Stimulated activated CD8-positive, alpha-beta memory T cell treated with anti-CD3 and anti-CD28 coated beads, Interleukin-12 subunit alpha, Interleukin-12 subunit beta, amount 100 ng/mL, for 4 hours (primary cell): ENCODE measurements around the gene MIF.
"Not testable (repeated sequence)": the region's sequence is repeated elsewhere in the genome, so short reads cannot be mapped to it uniquely, and the experiment has no call there.

Source experiments
- DNase-seq: peaks from one replicate; pipeline ENCODE4 v3.0.0-alpha.2; 2020; ENCODE audit warnings: low read depth

Gene MIF

DNA sequence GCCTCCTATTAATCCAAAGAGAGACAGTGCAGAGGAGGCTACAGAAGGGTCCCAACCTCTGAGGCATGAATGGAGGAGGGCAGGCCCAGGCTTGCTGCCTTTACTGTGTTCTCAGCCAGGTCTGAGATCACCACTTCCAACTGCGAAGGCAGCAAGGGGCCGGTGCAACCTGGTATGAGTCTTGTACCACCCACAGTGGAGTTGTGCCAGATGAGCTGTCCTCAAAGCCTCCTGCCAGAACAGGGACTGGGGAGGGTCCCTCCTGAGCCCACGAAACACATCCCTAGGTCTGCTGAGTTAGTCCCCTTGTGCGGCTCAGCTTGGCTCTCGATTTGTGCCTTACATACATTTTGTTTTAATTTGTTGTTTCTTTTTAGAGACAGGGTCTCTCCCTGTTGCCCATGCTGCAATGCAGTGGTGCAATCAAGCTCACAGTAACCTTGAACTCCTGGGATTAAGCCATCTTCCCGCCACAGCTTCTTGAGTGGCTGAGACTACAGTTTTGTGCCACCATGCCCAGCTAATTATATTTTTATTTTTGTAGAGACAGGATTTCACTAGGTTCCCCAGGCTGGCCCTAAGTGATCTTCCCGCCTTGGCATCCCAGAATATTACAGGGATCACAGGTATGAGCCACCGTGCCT, 9.3 kb downstream of the MIF start:
- DNase-seq = no peak

GRCh38 chr22:23904573-23905254, 10.5 kb downstream of the MIF start:
- no peak for DNase-seq

DNA sequence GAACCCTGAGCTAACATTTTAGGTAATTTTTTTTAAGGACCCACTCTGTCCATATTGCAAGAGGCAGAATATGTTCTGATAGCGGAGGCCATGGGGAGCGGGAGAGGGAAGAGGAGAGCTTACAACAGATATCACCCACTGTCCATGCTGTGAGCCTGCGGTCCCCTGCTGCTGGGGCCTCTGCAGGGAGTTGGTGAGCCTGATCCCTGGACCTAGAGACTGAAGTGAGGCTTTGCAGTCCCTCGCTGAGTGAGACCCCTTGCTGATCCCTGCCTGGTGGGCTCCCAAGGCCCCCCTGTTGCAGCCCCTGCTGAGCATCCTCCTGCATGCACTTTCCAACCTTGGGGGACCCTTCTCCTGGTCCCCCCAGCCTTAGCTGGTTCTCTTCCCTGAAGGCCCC, 12.5 kb downstream of the MIF start:
- no peak for DNase-seq

DNA sequence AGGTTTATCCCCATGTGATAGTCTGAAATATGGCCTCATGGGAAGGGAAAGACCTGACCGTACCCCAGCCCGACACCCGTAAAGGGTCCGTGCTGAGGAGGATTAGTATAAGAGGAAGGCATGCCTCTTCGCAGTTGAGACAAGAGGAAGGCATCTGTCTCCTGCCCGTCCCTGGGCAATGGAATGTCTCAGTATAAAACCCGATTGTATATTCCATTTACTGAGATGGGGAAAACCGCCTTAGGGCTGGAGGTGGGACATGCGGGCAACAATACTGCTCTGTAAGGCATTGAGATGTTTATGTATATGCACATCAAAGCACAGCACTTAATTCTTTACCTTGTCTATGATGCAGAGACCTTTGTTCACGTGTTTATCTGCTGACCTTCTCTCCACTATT, 13.2 kb downstream of the MIF start:
- not testable (repeated sequence) for DNase-seq

GRCh38 chr22:23908587-23909205, 14.5 kb downstream of the MIF start:
- no peak for DNase-seq

DNA sequence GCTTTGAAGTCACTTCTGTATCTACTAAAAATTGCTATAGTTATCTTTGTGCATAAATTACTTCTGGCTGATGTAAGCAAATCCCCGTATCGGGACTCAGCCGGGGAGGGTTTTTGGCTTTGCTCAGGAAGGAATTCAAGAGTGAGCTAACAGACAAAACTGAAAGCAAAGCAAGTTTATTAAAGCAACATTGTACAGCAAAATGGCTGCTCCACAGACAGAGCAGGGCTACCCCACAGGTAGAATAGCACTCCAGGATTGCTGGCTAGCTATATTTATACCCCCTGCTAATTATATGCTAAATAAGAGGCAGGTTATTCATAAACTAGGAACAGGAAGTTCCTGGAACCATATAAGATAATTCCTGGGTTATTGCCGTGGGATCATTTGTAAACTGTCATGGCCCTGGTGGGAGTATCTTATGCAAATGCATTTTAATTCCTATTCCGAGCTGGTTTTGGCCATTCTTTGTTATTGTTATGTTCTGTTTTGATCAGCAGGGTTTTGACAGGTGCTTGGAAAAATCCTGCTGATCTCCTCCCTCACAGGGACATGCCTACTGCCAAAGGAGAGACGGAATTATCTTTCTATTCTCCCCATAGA, 15.2 kb downstream of the MIF start:
- no peak for DNase-seq

DNA sequence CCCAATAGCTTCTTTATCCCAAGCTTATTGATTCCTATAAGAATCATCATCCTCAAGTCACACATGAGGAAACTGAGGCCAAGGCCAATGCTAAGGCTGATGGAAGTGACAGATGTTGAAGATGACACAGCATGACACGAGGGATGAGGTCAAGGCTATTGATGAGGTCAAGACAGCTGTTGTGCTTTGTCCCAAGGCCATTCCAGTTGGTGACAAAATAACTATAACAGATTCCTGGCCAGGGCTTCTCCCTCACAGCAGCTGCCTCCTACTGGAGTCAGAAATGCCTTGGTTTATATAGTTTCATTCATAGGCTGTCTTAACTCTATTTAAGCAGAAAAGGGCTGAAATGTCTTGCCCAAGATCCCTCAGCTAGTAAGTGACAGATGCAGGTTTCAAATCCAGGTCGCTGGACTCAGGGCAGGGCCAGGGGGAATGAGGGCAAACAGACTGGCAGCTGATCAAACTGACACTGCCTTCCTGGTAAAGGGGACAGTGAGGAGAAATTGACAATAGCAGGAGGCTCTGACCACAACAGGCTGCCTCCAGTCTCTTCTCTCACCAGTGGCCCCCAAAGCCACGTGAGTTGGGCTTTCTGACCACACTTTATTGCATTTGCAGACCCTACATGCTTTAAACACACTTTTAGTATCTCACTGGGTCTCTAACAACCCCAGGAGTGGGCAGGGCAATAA, 16.5 kb downstream of the MIF start:
- DNase-seq = no peak

DNA sequence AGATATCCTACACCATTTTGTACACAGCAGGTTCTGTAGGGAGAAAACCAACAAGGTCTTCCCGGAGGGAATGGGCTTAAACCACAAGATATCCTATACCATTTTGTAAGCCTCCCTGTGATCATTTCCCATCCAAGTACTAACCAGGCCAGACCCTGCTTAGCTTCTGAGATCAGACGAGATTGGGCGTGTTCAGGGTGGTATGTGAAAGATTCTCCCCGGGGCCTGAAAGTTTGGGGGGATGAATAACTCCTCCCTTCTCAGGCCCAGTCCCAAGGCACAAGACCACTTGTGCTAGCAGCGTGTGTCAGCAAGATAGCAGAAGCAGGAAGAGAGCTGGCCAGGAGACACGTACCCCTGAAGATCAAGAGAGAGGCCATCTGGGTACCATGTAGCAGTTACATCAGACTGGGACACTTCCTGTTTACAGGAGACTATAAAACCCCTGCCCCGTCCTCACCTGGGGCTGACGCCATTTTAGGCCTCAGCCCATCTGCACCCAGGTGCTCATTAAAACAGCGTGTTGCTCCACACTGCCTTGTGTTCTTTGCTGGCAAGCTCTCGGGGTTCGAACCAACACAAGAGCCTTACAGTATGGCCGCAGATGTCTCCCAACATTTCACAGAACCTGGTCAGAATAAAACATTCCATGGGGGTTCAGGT, 17.3 kb downstream of the MIF start:
- DNase-seq = no peak

DNA sequence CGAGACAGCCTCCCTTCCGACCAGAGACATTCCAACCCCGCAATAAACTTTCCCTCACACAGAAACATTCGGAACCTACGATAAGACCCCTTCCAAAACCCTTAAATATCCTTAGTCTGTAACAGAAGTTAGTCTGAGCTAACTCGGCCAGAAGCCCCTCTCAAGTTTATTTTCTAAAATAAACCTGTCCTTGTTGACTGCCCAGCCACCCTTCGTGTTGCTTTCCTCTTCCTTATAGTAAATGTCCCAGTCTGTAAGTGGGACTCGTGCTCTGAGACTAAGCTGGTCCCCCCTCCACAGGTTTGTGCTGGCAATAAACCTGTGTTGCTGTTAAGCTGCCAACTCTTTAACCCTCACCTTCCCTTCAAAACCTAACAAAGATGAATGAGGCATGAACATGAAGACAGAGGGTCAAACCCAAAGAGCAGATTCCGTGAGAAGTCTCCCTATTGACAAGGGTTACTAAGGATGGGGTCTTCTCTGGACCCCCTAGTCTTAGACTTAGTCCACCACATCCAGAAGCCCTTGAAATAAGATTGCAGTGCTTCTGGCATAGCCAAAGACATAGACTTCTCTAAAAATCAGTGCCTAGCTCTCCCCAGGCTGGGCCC, 18.2 kb downstream of the MIF start:
- no peak for DNase-seq

DNA sequence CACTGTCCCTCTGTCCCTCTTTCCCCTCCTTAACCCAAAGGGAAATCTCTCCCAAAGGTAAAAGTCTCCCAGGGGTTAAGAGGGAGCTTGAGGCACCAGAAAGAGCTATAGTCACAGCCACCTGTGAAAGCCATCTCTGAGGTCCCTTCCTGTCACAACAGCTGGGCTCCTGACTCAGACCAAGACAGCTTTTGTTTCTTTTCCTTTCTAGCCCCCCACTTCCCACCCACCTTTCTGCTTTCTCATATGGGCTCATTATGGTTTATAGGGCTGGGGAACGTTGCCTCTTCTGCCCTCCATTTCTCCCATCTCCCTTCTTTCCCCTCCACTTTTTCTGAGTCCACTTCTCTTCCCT, 19.1 kb downstream of the MIF start:
- no peak for DNase-seq

DNA sequence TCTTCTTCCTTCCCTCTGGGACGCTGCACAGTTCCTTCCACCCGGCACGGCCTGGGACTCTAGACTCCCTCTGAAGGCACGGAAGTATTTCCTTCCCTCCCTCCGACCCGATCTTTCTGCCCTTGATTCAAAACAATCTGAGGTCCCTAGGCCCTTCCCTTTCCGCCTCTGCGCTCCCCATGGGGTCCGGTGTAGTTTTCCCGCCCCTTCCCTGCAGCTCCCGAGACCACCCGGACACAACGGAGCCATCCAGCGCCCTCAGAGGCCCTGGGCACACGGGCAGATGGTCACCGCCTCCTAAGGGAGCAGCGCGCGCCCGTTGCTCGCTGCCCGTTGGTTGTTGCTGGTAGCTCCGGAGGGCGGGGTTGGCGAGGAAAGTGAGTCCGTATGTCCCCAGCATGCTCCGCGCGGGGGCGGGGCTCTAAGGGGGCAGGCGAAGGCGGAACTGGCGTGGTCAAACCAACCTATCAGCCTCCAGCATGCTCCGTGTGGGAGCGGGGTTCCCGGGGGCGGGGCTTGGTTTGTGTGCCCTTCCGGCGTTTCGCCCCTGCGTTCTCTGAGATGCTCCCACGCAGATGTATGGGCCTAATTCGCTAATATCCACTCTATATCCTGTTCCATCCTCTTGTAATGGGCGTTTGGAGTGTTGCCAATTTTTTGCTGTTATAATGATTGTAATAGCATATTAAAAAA, 19.6 kb downstream of the MIF start:
- DNase-seq = peak; percentile 98

GRCh38 chr22:23915290-23915689, 21.1 kb downstream of the MIF start:
- DNase-seq = no peak

DNA sequence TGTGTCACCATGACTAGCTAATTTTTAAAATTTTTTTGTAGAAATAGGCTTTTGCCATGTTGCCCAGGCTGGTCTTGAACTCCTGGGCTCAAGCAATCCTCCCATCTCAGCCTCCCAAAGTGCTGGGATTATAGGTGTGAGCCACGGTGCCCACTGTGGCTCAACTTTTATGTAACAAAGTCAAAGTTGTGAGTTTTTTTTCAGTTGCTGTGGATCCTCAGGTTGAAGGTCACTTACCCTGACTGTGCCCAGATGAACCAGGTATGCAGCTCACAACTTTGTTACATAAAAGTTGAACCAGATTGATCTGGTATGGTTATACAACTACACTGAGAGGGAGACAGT, 26.1 kb downstream of the MIF start:
- DNase-seq = not testable (repeated sequence)

DNA sequence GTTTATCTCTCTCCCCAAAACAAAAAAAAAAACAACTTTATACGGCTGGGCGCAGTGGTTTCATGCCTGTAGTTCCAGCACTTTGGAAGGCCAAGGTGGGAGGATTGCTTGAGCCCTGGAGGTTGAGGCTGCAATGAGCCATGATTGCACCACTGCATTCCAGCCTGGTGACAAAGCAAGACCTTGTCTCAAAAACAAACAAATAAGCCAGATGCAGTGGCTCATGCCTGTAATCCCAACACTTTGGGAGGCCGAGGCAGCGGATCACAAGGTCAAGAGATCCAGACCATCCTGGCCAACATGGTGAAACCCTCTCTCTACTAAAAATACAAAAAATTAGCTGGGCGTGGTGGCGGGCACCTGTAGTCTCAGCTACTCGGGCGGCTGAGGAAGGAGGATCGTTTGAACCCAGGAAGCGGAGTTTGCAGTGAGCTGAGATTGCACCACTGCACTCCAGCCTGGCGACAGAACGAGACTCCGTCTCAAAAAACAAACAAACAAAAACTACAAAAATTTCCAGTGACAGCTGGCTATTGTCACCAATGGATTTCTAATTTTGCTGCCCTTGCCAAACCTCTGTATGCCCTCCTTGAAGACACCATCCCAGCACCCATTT, 27.5 kb downstream of the MIF start:
- not testable (repeated sequence) for DNase-seq

GRCh38 chr22:23922921-23923320, 28.7 kb downstream of the MIF start:
- no peak for DNase-seq

DNA sequence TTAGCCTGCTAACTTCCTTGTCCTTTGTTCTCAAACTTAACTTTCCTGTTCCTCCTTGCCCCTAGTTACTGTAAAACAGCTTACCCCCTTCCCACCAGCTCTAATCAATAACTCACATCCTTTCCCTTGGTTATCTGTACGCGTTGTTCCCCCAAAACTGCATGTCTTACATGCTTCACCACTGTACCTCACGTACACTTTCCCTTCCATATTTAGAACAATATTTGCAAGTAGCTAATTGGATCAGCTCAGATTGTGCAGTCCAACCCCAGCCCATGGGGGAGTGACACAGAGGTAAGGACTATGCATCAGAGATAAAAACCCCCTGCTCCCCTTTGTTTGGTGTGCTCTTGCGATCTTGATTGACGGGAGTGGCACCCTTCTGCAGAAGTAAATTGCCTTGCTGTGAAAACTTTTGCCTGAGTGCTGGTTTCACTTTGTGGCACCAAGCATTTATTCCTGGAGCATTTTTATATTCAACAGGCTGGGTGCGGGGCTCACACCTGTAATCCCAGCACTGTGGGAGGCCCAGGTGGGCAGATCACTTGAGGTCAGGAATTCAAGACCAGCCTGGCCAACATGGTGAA, 30.9 kb downstream of the MIF start:
- no peak for DNase-seq

DNA sequence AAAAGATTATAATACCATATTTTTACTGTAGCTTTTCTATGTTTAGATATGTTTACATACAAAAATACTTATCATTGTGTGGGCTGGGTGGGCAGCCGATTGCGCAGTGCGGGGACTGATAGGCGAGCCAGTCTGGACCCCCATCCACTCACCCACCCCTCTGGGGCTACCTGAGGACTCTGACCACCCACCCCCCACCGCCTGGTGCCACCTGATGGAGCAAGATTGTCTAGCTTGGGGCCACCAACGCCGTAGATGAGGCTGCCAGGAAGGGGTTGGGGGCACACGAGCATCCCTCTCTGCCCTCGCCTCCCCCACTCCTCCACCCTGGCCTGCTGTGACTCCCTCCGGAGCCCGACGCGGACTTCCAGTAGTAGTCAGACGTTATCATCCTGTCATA, 32.4 kb downstream of the MIF start:
- no peak for DNase-seq

GRCh38 chr22:23938328-23939016, 44.3 kb downstream of the MIF start:
- no peak for DNase-seq

GRCh38 chr22:23939017-23939357, 44.8 kb downstream of the MIF start:
- no peak for DNase-seq

GRCh38 chr22:23940166-23940565, 46.0 kb downstream of the MIF start:
- not testable (repeated sequence) for DNase-seq
